GM19193 (cell line): ENCODE results near the gene SYT8.

Experiments
- POLR2A ChIP-seq: IDR thresholded peaks from 4 replicates; pipeline ENCODE4 v1.6.1; 2011; ENCODE audit not compliant: insufficient read depth, insufficient read length; ENCODE audit errors: extremely low read depth

SYT8 gene

GRCh38 chr11:1844221-1845094 lies 9.7 kb downstream of the SYT8 start:
- TF ChIP-seq POLR2A, result no peak

- TF ChIP-seq POLR2A, result no peak
Observed at GRCh38 chr11:1845095-1845429, 10.3 kb downstream of the SYT8 start.

DNA sequence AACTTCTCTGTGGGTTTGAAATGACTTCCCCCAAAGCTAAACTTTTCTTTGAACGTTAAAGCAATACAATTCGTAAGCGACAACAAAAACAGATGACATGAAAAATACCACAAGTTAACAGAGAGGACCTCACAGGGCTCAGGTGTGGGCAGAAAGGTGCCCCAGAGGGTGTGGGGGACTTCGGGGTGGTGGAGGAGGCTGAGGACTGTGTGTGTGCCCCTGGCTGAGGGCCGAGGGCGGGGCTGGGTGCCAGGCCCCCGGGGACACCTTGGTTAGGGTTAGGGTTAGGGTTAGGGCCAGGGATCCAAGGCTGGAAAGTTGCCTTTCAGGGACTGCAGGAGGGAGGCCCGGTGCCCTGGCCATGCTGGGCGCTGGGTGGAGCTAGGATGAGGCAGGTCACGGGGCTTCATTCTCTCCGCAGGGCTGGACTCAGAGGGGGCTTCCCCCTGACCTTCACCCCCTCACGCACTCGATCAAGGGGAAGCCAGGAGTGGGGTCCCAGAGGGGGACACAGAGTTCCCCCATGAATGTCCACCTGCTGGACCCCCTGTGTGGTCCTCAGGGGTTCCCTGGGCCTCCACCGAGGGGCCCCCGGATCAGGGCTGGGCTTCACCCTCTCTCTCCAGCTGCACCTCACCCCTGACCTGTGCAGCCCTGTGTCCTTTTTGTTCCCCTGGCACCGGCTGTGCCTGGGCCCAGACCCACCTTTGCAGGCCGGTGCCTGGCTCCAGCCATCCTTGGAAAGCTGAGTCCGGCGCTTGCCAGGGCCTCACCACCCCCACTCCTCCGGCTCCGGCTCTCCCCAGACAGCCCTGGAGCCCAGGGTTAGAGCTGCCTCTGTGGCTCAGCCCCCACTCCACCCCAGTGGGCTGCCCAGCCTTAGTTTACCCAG lies 11.0 kb downstream of the SYT8 start:
- no peak for TF ChIP-seq POLR2A

DNA sequence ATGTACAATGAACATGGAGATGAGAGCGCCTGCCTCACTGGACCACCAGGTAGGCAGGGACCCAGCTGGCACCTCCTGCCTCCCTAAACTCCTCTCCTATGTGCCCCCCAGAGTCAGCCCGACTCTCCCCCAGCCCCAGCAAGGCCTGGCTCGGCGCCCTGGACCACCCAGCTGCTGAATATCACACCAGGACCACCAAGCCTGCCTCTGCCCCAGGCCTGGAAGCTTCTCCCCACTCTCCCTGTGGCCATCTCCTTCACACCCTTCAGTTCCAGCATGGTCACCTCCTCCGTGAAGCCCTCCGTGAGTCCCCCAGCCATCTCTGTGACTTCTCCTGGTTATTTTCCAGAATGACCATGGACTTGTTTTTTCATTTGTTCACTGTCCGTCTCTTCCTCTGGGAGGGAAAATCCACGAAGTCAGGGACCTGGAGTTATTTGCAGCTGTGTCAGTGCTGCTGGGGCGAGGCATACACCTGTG lies 11.7 kb downstream of the SYT8 start:
- TF ChIP-seq POLR2A, result no peak

DNA sequence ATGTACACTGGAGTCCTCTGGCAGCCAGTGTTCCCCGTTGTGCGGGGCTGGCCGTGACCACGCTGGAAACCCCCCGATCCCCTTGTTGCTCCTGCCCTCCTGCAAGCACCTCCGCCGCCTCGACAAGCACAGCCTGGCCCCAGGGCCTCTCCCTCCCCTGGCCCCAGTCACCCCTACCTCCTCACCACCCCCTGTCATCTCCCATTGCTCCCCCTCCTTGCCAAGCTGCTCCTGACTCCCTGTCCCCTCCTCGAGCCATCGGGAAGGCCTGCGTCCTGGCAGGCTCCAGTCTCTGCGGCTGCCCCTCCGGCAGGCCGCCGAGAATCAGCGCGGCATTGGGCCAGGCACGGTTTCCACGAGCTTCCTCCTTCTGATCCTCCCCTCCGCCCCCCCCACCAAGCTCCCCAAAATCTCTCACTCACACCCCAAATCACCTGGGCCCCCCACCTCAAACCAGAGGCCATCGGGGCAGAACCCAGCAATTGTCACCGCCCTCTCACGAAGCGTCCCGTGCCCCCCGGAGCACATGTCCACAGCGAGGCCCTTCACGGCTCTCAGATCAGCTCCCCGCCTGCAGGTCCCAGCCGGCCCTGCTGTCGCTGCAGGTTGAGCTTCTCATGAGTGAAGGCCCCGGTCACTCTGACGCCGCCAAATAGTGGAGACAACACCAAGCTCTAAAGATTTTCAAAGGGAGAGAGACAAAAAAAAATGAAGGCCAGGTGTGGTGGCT lies 12.4 kb downstream of the SYT8 start:
- no peak for TF ChIP-seq POLR2A

- TF ChIP-seq POLR2A, result no peak
Observed at GRCh38 chr11:1847926-1848639, 13.3 kb downstream of the SYT8 start.

GRCh38 chr11:1848640-1849430 lies 14.0 kb downstream of the SYT8 start:
- TF ChIP-seq POLR2A, result no peak

DNA sequence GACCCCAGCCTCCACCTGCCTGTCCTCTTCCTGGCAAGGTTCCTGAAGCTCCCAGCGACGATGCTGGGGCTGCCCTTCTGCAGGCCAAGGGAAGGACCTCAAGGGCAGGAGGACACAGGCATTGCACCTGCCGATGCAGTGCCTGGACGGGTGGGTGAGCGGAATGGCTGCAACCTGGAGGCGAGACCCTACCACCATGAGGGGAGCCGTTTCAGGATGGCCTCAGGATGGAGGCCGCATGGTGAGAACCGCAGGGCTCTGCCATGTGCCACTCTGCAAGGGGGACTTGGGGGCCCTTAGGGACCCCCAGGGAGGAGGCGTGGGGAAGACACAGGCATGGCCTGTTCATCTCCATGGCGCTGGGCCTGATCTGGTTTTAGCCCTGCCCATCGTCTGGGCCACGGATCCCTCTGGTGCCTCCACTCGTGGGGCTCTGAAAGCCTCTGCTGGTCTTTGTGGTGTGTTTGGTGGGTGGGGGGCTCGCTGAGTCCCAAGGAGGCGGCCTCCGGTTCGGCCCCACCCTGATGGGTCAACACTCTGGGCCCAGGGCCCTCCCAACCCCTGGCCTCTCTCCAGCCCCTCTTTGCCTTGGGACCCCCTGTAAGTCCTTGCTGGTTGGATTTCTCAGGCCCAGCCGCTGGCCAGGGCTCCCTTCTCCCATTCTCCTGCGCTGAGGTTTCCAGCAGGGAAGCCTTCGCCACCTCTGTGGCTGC lies 16.8 kb downstream of the SYT8 start:
- TF ChIP-seq POLR2A, result no peak

- no peak for TF ChIP-seq POLR2A
Observed at GRCh38 chr11:1852271-1852876, 17.6 kb downstream of the SYT8 start.

DNA sequence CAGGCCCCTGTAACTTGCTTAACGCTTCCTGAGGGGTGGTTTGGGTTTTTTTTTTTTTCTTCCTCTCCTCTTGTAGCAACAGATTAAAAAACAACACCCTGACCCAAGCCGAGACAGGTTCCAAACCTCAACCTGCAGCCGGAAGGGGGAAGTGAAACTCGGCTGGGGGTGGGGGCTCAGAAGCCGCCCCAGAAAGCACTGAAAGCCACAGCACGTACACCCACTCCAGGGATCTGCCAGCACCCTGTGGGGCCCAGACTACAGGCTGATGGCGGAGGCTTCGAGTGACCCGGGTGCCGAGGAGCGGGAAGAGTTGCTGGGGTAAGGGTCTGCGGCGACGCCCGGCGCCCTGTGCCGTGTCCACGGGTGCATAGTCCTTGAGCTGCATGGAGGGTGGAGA lies 18.1 kb downstream of the SYT8 start, which contains the start of gene LSP1:
Gene LSP1 (plus strand): TSS at position 208 of the 400 bp plus-strand sequence. CDS start 61 bp downstream, at position 269.
- TF ChIP-seq POLR2A, result peak; percentile 85

DNA sequence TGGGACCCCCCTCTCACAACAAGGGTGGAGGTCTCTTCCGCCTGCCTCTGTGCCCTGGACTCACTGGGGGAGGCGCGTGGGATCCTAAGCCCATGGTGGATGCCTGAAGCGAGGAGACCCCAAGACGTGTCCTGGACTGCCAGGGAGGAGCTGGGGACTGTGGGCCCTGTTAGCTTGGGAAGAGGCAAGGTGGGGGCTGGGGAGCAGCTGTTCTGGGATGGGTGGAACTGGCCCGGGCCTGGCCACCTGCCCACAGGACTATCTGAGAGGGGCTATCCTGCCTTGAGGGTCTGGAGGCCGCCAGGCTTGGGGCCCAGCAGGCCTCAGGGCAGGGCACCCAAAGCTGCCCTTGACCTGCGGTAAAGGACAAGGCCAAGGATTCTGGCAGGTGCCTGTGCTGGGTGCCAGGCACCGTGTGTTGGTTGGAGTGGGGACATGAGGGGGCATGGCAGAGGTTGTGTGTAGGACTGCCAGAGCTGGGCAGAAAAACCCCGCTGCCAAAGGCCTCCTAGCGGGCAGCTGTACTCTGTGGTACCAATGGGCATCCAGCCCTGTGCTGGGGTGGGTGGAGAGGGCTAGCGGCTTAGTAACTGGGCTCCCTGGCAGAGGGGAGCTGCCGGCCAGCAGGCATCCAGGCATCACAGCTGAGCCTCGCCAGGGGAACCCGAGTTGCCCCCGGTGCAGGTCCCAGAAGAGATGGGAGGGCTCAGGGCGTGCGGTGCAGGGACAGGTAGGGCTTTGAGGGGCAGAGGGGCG lies 18.8 kb downstream of the SYT8 start:
- no peak for TF ChIP-seq POLR2A
